ENCODE results near the gene CACNG3.

DNA sequence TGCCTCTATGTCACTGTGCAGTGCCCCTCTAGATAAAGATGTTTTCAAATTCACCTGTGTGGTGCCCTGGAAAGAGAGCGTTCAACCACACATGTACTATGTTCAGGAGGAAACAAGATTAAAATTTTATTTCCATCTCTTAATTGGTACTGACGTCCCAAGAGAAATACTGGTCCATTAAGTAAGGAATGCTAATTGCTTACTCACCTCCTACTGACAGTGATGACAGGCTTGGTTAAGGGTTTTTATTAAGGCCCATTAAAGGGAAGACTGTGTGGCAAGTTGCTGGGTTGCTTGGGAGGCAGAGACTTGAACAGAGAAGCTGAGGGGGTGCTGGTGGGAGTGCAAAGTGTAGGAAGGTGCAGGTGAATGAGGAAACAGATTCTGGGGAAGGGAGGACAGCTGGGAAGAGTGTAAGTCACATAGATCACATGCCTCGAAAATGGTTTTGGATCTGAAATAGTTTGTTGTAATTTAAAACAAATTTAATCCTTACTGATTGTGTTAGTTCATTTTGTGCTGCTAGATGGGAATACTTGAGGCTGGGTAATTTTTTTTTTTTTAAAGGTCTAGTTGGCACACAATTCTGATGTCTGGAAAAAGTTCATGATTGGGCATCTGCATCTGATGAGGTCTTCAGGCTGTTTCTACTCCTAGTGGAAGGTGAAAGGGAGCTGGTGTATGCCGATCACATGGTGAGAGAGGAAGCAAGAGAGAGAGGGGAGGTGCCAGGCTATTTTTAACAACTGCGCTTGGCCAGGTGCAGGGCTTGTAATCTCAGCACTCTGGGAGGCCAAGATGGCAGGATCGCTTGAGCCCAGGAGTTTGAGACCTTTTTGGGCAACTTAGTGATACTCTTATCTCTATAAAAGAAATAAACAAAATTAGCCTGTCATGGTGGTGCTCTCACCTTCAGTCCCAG is 140.5 kb downstream of the CACNG3 start:
- TF ChIP-seq GATA2 (IDR thresholded peaks at IDR 0.05; ENCODE audit: low read depth, low read length) (no peak), GATA3 (IDR thresholded peaks at IDR 0.05; ENCODE audit: low read depth, low read length) (no peak)

All from SH-SY5Y (cell line).